Calu3 (cell line): Measurements from ENCODE around the gene ME1. TPM values are rescaled to one million over a fixed set of nuclear protein-coding genes. Genes with fewer than 3 reads are reported as not detected.

Experiments used
- BruUV-seq: library from RNA; stranded (reverse); fragments of 400-500 nt; replicated peaks from 2 replicates; lab custom pipeline; 2021; lab: Mats Ljungman, UMichigan
- CTCF ChIA-PET: fragments of 300-600 bp; sonication (Branson Sonifier 250); formaldehyde crosslinking; loops from one replicate; lab custom pipeline; 2022; ENCODE audit warnings: antibody characterized with exemption; lab: Charles Lee
- DNase-seq: peaks from one replicate; pipeline ENCODE4 v3.0.0; 2022
- H3K27ac Mint-ChIP-seq: one replicate; pipeline ENCODE4 v1.8.0; 2022; ENCODE audit warnings: mixed read lengths; ENCODE audit not compliant: unreplicated experiment
- H3K27me3 Mint-ChIP-seq: one replicate; pipeline ENCODE4 v1.8.0; 2022; ENCODE audit warnings: mixed read lengths; ENCODE audit not compliant: unreplicated experiment
- H3K36me3 Mint-ChIP-seq: one replicate; pipeline ENCODE4 v1.8.0; 2022; ENCODE audit warnings: mild to moderate bottlenecking, moderate library complexity, mixed read lengths; ENCODE audit not compliant: insufficient read depth, unreplicated experiment
- H3K4me1 Mint-ChIP-seq: one replicate; pipeline ENCODE4 v1.8.0; 2022; ENCODE audit warnings: mild to moderate bottlenecking, low read depth, mixed read lengths; ENCODE audit not compliant: unreplicated experiment
- H3K4me3 Mint-ChIP-seq: one replicate; pipeline ENCODE4 v1.8.0; 2022; ENCODE audit warnings: mild to moderate bottlenecking, low read depth, moderate library complexity, mixed read lengths; ENCODE audit not compliant: unreplicated experiment
- H3K9me3 Mint-ChIP-seq: one replicate; pipeline ENCODE4 v1.8.0; 2022; ENCODE audit warnings: low read depth, mixed read lengths; ENCODE audit not compliant: unreplicated experiment
- CTCF ChIP-seq: fragments of 200-600 bp; IDR thresholded peaks from one replicate; pipeline ENCODE4 v1.8.0; 2022; ENCODE audit warnings: antibody characterized with exemption; ENCODE audit not compliant: unreplicated experiment
- intact Hi-C: fragments of 100-400 bp; cut with micrococcal nuclease; formaldehyde crosslinking; loops from one replicate; pipeline ENCODE4 v1.10.0; 2022; ENCODE audit not compliant: unreplicated experiment
- total RNA-seq: library from RNA; stranded (reverse); gene quantifications from 2 replicates; pipeline ENCODE4 v1.2.3, GENCODE V29; 2022

The ME1 gene
- total RNA-seq, 1 experiment from 2014 or later = 14.5 TPM

DNA sequence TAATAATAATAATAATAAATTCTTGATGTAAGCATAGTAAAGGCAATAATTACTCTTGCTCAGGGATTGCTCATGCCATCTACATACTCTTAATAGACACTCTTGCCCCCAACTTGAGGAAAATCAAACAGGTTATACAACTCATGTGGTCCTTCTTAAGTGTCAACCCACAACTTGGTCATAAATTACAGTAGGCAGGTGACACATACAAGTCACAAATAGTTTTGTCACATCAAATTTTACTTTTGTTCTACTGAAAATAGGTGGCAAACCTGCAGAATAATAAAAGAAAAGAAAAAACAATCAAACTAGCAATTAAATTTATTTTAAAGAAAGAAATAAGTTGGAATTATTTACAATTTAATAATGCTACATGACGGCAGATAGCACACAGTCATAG lies 1.6 kb downstream of the ME1 start:
- Mint-ChIP-seq H3K4me3 (peak overlapping the region; percentile 96), H3K27ac (no peak overlapping the region), H3K4me1 (peaks cover 27% of the 10 kb centered on the region), H3K36me3 (peaks cover 23% of the 10 kb centered on the region), H3K27me3 (no peaks in the 10 kb centered on the region), H3K9me3 (peaks cover 4% of the 10 kb centered on the region)
- CTCF ChIA-PET = interaction anchor here (0.7 kb wide), 1 partner anchor 104 kb away, joined by 4 read pairs; no protein-coding TSS in a partner anchor
- no peak for TF ChIP-seq CTCF
- no TSS peak for BruUV-seq
- DNase-seq = no peak
- intact Hi-C loops = no loop called here

- Mint-ChIP-seq H3K27ac (no peak overlapping the region), H3K4me3 (no peak overlapping the region), H3K4me1 (peaks cover 7% of the 10 kb centered on the region), H3K27me3 (no peaks in the 10 kb centered on the region), H3K36me3 (peaks cover 5% of the 10 kb centered on the region), H3K9me3 (peaks cover 4% of the 10 kb centered on the region)
- intact Hi-C loops = no loop called here
- TF ChIP-seq CTCF = no peak
- BruUV-seq = no TSS peak
- DNase-seq = no peak
- CTCF ChIA-PET = no interaction called here
Measured at GRCh38 chr6:83424392-83425018, 6.3 kb downstream of the ME1 start.

GRCh38 chr6:83417880-83418663 lies 12.8 kb downstream of the ME1 start:
- no peaks in the 10 kb centered on the region for H3K36me3 Mint-ChIP-seq
- CTCF ChIA-PET = interaction anchor here (1.6 kb wide), 1 partner anchor 96 kb away, joined by 15 read pairs; no protein-coding TSS in a partner anchor
- no TSS peak for BruUV-seq
- H3K4me3 Mint-ChIP-seq = no peak overlapping the region
- no peaks in the 10 kb centered on the region for H3K27me3 Mint-ChIP-seq
- intact Hi-C loops = loop anchor here (1.0 to 10.0 kb wide), 4 partner anchors 94 to 353 kb away; partner anchors contain the start of genes DOP1A, PRSS35 and UBE3D
- no peaks in the 10 kb centered on the region for H3K9me3 Mint-ChIP-seq
- TF ChIP-seq CTCF = peak; percentile 44
- no peak overlapping the region for H3K27ac Mint-ChIP-seq
- no peaks in the 10 kb centered on the region for H3K4me1 Mint-ChIP-seq
- peak; percentile 16 for DNase-seq

DNA sequence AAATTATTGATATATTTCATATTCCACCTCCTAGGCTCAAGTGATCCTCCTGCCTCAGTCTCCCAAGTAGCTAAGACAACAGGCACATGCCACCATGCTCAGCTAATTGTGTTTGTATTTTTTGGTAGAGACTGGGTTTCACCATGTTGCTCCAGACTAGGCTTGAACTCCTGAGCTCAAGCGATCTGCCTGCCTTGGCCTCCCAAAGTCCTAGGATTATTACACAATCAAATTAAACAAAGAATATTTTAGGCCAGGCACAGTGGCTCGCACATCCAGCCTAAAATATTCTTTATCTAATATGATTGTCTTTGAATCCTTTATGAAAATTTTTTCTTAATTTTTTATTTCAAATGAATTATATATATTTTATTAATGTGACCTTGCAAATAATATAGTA lies 17.8 kb downstream of the ME1 start:
- Mint-ChIP-seq H3K9me3 (no peaks in the 10 kb centered on the region), H3K36me3 (no peaks in the 10 kb centered on the region), H3K4me1 (no peaks in the 10 kb centered on the region), H3K27ac (no peak overlapping the region), H3K4me3 (no peak overlapping the region), H3K27me3 (no peaks in the 10 kb centered on the region)
- no TSS peak for BruUV-seq
- intact Hi-C loops = loop anchor here (10.0 kb wide), 1 partner anchor 348 kb away; the partner anchor contains the start of genes DOP1A and UBE3D
- no peak for DNase-seq
- TF ChIP-seq CTCF = no peak
- CTCF ChIA-PET = no interaction called here
